HEK293 (cell line): Measurements from ENCODE around the gene FRY.
A peak's percentile ranks its signal among the peaks of the same experiment; 100 is the strongest.

ENCODE experiments used
- CTCF ChIA-PET: fragments of 350-600 bp; formaldehyde crosslinking; extraction: SDS; loops from one replicate; lab custom pipeline; 2021; ENCODE audit warnings: antibody characterized with exemption; lab: Yijun Ruan, JAX
- POLR2A ChIA-PET: fragments of 300-600 bp; formaldehyde crosslinking; extraction: SDS; loops from one replicate; lab custom pipeline; 2020; ENCODE audit warnings: antibody characterized with exemption, inconsistent platforms; lab: Yijun Ruan, JAX
- H3K27ac ChIP-seq: fragments of 200-500 bp; sonication (Bioruptor generic); 2 replicates; pipeline ENCODE4 v1.5.1; 2014; ENCODE audit warnings: low read depth, low read length, control low read depth, inconsistent platforms; ENCODE audit errors: extremely low read depth
- H3K36me3 ChIP-seq, 2 experiments: fragments of 200-500 bp in 1 of 2; sonication (Bioruptor generic) in 1 of 2; 1 replicate in 1 of 2; 2 replicates in 1 of 2; pipeline ENCODE4 v1.5.1; 2014 to 2017; ENCODE audit warnings: inconsistent platforms in 2 of 2, low read length in 2 of 2; ENCODE audit not compliant: control insufficient read depth in 2 of 2, insufficient read depth in 1 of 2
- H3K4me1 ChIP-seq: fragments of 200-500 bp; sonication (Bioruptor generic); 2 replicates; pipeline ENCODE4 v1.5.1; 2014; ENCODE audit warnings: mild to moderate bottlenecking, low read length, inconsistent platforms; ENCODE audit not compliant: control insufficient read depth, insufficient read depth
- H3K4me3 ChIP-seq: 2 replicates; pipeline ENCODE4 v1.5.1; 2011; ENCODE audit warnings: low read depth, mild to moderate bottlenecking, control low read depth, low read length, moderate library complexity
- H3K9me3 ChIP-seq: fragments of 200-500 bp; sonication (Bioruptor generic); 2 replicates; pipeline ENCODE4 v1.5.1; 2014; ENCODE audit warnings: low read depth, low read length, inconsistent platforms; ENCODE audit not compliant: control insufficient read depth, insufficient read depth
- GLIS1 ChIP-seq: fragments of 450-650 bp; formaldehyde crosslinking; IDR thresholded peaks from 2 replicates; pipeline ENCODE4 v1.5.1; 2016; ENCODE audit warnings: missing biosample characterization, missing genetic modification characterization
- ZFP69B ChIP-seq: fragments of 450-650 bp; formaldehyde crosslinking; IDR thresholded peaks from 2 replicates; pipeline ENCODE4 v1.5.1; 2016; ENCODE audit warnings: missing biosample characterization, missing genetic modification characterization
- ZNF155 ChIP-seq: fragments of 450-650 bp; formaldehyde crosslinking; IDR thresholded peaks from 2 replicates; pipeline ENCODE4 v1.5.1; 2016; ENCODE audit warnings: missing biosample characterization, missing genetic modification characterization
- ZNF23 ChIP-seq: fragments of 450-650 bp; formaldehyde crosslinking; IDR thresholded peaks from 2 replicates; pipeline ENCODE4 v1.5.1; 2016; ENCODE audit warnings: missing biosample characterization, missing genetic modification characterization, borderline replicate concordance
- ZNF311 ChIP-seq: fragments of 450-650 bp; formaldehyde crosslinking; IDR thresholded peaks from 2 replicates; pipeline ENCODE4 v1.5.1; 2017; ENCODE audit warnings: missing biosample characterization, missing genetic modification characterization, borderline replicate concordance
- ZNF555 ChIP-seq: fragments of 450-650 bp; formaldehyde crosslinking; conservative IDR thresholded peaks from 2 replicates; pipeline ENCODE4 v1.5.1; 2017; ENCODE audit warnings: missing biosample characterization, mild to moderate bottlenecking, missing genetic modification characterization, inconsistent platforms
- ZNF561 ChIP-seq: fragments of 450-650 bp; IDR thresholded peaks from 2 replicates; pipeline ENCODE4 v1.5.1; 2018; ENCODE audit warnings: missing biosample characterization, missing genetic modification characterization, borderline replicate concordance
- ZNF600 ChIP-seq: fragments of 450-650 bp; formaldehyde crosslinking; IDR thresholded peaks from 2 replicates; pipeline ENCODE4 v1.5.1; 2016; ENCODE audit warnings: missing biosample characterization, missing genetic modification characterization
- ZNF776 ChIP-seq: fragments of 450-650 bp; formaldehyde crosslinking; IDR thresholded peaks from 2 replicates; pipeline ENCODE4 v1.5.0; 2017; ENCODE audit warnings: missing biosample characterization, missing genetic modification characterization, borderline replicate concordance
- ZNF785 ChIP-seq: fragments of 450-650 bp; formaldehyde crosslinking; IDR thresholded peaks from 2 replicates; pipeline ENCODE4 v1.5.1; 2016; ENCODE audit warnings: missing biosample characterization, missing genetic modification characterization
- ZNF792 ChIP-seq: fragments of 450-650 bp; formaldehyde crosslinking; IDR thresholded peaks from 2 replicates; pipeline ENCODE4 v1.5.1; 2016; ENCODE audit warnings: missing biosample characterization, missing genetic modification characterization
- ZSCAN16 ChIP-seq: fragments of 450-650 bp; formaldehyde crosslinking; IDR thresholded peaks from 2 replicates; pipeline ENCODE4 v1.5.1; 2016; ENCODE audit warnings: missing biosample characterization, missing genetic modification characterization
- TF ChIP-seq, protein P1 (sequence below): fragments of 450-650 bp; formaldehyde crosslinking; IDR thresholded peaks from 2 replicates; pipeline ENCODE4 v1.5.1; 2017; ENCODE audit warnings: missing biosample characterization, missing genetic modification characterization
- TF ChIP-seq, protein P2 (sequence below): fragments of 450-650 bp; formaldehyde crosslinking; IDR thresholded peaks from 2 replicates; pipeline ENCODE4 v1.5.1; 2016; ENCODE audit warnings: missing biosample characterization, missing genetic modification characterization
- TF ChIP-seq, protein P3 (sequence below): fragments of 450-650 bp; formaldehyde crosslinking; IDR thresholded peaks from 2 replicates; pipeline ENCODE4 v1.5.1; 2016; ENCODE audit warnings: missing biosample characterization, missing genetic modification characterization
- TF ChIP-seq, protein P4 (sequence below): fragments of 450-650 bp; formaldehyde crosslinking; IDR thresholded peaks from 2 replicates; pipeline ENCODE4 v1.5.1; 2017; ENCODE audit warnings: missing biosample characterization, missing genetic modification characterization
- TF ChIP-seq, protein P5 (sequence below): fragments of 450-650 bp; IDR thresholded peaks from 2 replicates; pipeline ENCODE4 v1.5.1; 2018; ENCODE audit warnings: missing biosample characterization, mild to moderate bottlenecking, missing genetic modification characterization
- TF ChIP-seq, protein P6 (sequence below): fragments of 450-650 bp; formaldehyde crosslinking; IDR thresholded peaks from 2 replicates; pipeline ENCODE4 v1.5.1; 2016; ENCODE audit warnings: missing biosample characterization, missing genetic modification characterization
- TF ChIP-seq, protein P7 (sequence below): fragments of 450-650 bp; formaldehyde crosslinking; IDR thresholded peaks from 2 replicates; pipeline ENCODE4 v1.5.1; 2017; ENCODE audit warnings: missing biosample characterization, missing genetic modification characterization

Gene FRY

DNA sequence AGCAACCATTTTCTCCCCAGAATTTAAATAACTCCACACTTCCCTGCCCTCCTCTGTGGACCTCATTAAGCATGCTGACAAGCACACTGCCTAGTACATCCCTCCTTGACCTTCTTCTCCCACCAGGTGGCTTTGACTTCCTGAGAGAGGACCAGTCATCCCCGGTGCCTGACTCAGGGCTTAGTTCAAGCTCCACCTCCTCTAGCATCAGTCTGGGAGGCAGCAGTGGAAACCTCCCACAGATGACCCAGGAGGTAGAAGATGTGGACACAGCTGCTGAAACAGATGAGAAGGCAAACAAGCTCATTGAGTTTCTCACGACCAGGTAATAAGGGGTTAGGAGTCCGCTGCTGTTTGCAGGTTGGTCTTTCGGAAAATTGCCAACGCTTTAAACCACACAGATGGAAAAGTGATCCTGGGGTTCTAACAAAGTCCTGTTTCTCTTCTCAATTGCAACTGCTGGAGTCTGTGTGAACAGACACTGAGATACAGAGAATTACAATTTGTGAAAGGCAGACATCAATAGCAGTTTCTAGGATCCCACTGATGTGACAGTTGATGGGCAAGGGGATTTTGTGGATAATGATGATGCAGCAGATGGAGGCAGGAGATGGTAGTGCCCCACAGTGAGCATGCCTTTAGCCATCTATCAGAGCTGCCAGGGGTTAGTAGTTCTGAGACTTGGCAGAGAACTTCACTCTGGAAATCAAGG, 196.9 kb downstream of the FRY start:
- H3K9me3 ChIP-seq: no peaks in the 10 kb centered on the region
- H3K27ac ChIP-seq: no peak overlapping the region
- no peak for TF ChIP-seq ZNF155 (tag by site-specific recombination)
- TF ChIP-seq, protein P1, sequence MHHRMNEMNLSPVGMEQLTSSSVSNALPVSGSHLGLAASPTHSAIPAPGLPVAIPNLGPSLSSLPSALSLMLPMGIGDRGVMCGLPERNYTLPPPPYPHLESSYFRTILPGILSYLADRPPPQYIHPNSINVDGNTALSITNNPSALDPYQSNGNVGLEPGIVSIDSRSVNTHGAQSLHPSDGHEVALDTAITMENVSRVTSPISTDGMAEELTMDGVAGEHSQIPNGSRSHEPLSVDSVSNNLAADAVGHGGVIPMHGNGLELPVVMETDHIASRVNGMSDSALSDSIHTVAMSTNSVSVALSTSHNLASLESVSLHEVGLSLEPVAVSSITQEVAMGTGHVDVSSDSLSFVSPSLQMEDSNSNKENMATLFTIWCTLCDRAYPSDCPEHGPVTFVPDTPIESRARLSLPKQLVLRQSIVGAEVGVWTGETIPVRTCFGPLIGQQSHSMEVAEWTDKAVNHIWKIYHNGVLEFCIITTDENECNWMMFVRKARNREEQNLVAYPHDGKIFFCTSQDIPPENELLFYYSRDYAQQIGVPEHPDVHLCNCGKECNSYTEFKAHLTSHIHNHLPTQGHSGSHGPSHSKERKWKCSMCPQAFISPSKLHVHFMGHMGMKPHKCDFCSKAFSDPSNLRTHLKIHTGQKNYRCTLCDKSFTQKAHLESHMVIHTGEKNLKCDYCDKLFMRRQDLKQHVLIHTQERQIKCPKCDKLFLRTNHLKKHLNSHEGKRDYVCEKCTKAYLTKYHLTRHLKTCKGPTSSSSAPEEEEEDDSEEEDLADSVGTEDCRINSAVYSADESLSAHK (tag by site-specific recombination): peak; percentile 58; the same call in 1 of the 2 replicates
- TF ChIP-seq, protein P2, sequence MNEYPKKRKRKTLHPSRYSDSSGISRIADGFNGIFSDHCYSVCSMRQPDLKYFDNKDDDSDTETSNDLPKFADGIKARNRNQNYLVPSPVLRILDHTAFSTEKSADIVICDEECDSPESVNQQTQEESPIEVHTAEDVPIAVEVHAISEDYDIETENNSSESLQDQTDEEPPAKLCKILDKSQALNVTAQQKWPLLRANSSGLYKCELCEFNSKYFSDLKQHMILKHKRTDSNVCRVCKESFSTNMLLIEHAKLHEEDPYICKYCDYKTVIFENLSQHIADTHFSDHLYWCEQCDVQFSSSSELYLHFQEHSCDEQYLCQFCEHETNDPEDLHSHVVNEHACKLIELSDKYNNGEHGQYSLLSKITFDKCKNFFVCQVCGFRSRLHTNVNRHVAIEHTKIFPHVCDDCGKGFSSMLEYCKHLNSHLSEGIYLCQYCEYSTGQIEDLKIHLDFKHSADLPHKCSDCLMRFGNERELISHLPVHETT (tag by site-specific recombination): no peak
- TF ChIP-seq ZNF23 (tag by site-specific recombination): no peak
- TF ChIP-seq ZNF561 (tag by site-specific recombination): no peak
- TF ChIP-seq, protein P3, sequence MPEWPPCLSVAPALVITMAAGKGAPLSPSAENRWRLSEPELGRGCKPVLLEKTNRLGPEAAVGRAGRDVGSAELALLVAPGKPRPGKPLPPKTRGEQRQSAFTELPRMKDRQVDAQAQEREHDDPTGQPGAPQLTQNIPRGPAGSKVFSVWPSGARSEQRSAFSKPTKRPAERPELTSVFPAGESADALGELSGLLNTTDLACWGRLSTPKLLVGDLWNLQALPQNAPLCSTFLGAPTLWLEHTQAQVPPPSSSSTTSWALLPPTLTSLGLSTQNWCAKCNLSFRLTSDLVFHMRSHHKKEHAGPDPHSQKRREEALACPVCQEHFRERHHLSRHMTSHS (tag by site-specific recombination): no peak
- TF ChIP-seq GLIS1 (tag by site-specific recombination): peak; percentile 61
- TF ChIP-seq, protein P4, sequence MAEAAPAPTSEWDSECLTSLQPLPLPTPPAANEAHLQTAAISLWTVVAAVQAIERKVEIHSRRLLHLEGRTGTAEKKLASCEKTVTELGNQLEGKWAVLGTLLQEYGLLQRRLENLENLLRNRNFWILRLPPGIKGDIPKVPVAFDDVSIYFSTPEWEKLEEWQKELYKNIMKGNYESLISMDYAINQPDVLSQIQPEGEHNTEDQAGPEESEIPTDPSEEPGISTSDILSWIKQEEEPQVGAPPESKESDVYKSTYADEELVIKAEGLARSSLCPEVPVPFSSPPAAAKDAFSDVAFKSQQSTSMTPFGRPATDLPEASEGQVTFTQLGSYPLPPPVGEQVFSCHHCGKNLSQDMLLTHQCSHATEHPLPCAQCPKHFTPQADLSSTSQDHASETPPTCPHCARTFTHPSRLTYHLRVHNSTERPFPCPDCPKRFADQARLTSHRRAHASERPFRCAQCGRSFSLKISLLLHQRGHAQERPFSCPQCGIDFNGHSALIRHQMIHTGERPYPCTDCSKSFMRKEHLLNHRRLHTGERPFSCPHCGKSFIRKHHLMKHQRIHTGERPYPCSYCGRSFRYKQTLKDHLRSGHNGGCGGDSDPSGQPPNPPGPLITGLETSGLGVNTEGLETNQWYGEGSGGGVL (tag by site-specific recombination): no peak
- no peak for TF ChIP-seq ZNF555
- TF ChIP-seq, protein P5, sequence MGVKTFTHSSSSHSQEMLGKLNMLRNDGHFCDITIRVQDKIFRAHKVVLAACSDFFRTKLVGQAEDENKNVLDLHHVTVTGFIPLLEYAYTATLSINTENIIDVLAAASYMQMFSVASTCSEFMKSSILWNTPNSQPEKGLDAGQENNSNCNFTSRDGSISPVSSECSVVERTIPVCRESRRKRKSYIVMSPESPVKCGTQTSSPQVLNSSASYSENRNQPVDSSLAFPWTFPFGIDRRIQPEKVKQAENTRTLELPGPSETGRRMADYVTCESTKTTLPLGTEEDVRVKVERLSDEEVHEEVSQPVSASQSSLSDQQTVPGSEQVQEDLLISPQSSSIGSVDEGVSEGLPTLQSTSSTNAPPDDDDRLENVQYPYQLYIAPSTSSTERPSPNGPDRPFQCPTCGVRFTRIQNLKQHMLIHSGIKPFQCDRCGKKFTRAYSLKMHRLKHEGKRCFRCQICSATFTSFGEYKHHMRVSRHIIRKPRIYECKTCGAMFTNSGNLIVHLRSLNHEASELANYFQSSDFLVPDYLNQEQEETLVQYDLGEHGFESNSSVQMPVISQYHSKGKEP: no peak
- no peak for TF ChIP-seq ZNF600 (tag by site-specific recombination)
- no peak for TF ChIP-seq ZSCAN16 (tag by site-specific recombination)
- H3K4me1 ChIP-seq: no peaks in the 10 kb centered on the region
- H3K4me3 ChIP-seq: no peak overlapping the region
- CTCF ChIA-PET: interaction anchor here (0.5 to 1.2 kb wide), 2 partner anchors 319 to 352 kb away, joined by 3 to 4 read pairs; no protein-coding TSS in a partner anchor
- no peaks in the 10 kb centered on the region for H3K36me3 ChIP-seq
- POLR2A ChIA-PET: interaction anchor here (0.5 kb wide), 1 partner anchor 283 kb away, joined by 3 read pairs; no protein-coding TSS in a partner anchor

DNA sequence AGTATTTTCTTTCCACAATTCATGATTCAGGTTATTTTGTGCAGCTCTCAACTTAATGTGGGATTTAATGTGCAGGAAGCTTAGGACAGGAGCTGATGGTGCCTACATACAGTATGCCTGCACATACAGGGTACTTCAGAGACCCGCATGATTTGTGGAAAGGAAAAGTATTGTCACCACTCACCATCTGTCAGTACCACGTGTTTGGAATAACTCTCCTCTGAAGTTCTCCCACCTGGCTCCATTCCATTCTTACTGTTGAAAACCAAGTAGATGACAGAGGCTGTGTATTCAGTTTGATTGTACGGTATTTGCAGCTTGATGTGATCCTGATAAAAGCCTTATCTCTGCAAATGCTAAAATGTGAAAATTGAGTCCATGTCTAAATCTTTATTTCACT, 197.9 kb downstream of the FRY start:
- Histone ChIP-seq H3K9me3 (no peaks in the 10 kb centered on the region), H3K36me3 (no peaks in the 10 kb centered on the region), H3K27ac (no peak overlapping the region), H3K4me3 (no peak overlapping the region), H3K4me1 (no peaks in the 10 kb centered on the region)
- CTCF ChIA-PET: interaction anchor here (1.2 kb wide), 1 partner anchor 320 kb away, joined by 4 read pairs; no protein-coding TSS in a partner anchor
- POLR2A ChIA-PET: no interaction called here
- TF ChIP-seq ZNF792 (tag by site-specific recombination): no peak
- TF ChIP-seq, protein P3 (tag by site-specific recombination): no peak
- no peak for TF ChIP-seq ZSCAN16 (tag by site-specific recombination)
- TF ChIP-seq, protein P6, sequence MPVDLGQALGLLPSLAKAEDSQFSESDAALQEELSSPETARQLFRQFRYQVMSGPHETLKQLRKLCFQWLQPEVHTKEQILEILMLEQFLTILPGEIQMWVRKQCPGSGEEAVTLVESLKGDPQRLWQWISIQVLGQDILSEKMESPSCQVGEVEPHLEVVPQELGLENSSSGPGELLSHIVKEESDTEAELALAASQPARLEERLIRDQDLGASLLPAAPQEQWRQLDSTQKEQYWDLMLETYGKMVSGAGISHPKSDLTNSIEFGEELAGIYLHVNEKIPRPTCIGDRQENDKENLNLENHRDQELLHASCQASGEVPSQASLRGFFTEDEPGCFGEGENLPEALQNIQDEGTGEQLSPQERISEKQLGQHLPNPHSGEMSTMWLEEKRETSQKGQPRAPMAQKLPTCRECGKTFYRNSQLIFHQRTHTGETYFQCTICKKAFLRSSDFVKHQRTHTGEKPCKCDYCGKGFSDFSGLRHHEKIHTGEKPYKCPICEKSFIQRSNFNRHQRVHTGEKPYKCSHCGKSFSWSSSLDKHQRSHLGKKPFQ (tag by site-specific recombination): no peak
- TF ChIP-seq, protein P7, sequence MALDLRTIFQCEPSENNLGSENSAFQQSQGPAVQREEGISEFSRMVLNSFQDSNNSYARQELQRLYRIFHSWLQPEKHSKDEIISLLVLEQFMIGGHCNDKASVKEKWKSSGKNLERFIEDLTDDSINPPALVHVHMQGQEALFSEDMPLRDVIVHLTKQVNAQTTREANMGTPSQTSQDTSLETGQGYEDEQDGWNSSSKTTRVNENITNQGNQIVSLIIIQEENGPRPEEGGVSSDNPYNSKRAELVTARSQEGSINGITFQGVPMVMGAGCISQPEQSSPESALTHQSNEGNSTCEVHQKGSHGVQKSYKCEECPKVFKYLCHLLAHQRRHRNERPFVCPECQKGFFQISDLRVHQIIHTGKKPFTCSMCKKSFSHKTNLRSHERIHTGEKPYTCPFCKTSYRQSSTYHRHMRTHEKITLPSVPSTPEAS: no peak
- TF ChIP-seq ZNF785 (tag by site-specific recombination): no peak
- TF ChIP-seq ZFP69B (tag by site-specific recombination): no peak
- TF ChIP-seq ZNF776 (tag by site-specific recombination): no peak
- no peak for TF ChIP-seq ZNF311
